ENCODE data around the gene CHPF.

The CHPF gene

GRCh38 chr2:219492575-219492974 is 51.0 kb downstream of the CHPF start:
- no peak for DNase-seq (ENCODE audit: low read depth, low spot score)
- TF ChIP-seq, protein P1, sequence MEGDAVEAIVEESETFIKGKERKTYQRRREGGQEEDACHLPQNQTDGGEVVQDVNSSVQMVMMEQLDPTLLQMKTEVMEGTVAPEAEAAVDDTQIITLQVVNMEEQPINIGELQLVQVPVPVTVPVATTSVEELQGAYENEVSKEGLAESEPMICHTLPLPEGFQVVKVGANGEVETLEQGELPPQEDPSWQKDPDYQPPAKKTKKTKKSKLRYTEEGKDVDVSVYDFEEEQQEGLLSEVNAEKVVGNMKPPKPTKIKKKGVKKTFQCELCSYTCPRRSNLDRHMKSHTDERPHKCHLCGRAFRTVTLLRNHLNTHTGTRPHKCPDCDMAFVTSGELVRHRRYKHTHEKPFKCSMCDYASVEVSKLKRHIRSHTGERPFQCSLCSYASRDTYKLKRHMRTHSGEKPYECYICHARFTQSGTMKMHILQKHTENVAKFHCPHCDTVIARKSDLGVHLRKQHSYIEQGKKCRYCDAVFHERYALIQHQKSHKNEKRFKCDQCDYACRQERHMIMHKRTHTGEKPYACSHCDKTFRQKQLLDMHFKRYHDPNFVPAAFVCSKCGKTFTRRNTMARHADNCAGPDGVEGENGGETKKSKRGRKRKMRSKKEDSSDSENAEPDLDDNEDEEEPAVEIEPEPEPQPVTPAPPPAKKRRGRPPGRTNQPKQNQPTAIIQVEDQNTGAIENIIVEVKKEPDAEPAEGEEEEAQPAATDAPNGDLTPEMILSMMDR (IDR thresholded peaks at IDR 0.05; ENCODE audit: low read depth, low read length): no peak
- in situ Hi-C loops (cut with HindIII; ENCODE audit: low sequenced_read_pairs): no loop called here
- no peak overlapping the region for H3K4me3 ChIP-seq (ENCODE audit: low read depth, low read length)

DNA sequence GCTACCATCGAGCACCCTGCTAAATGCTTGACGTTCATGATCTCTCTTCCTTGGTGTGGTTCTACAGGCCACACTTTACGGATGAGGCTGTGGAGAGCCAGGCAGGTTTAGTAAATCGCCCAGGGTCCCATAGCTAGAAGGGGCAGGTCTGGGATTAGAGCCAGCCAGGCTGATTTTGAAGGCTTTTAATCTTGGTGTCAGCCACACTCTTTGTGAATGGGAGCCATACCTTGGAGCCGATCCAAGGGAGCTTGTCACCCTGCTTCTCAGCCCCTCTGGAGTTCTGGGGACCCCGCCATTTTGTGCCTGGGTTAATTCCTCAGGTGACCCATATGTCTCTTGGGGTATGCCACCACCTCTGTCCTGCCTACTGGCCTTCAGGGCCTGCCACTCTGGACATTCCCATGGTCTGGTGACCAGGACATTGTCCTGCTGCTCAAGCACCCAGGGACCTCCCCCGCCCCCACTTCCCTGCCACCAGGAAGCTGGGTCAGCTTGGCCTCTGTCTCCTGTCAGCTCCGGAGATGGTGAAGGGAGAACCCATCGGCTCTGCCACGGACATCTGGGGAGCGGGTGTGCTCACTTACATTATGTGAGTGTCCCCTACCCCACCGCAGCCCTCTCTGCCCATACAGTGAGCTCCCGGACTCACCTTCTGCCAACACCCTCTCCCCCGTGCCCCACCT is 52.2 kb downstream of the CHPF start:
- TF ChIP-seq, protein P1 (IDR thresholded peaks at IDR 0.05; ENCODE audit: low read depth, low read length): no peak
- DNase-seq (ENCODE audit: low read depth, low spot score): no peak

DNA sequence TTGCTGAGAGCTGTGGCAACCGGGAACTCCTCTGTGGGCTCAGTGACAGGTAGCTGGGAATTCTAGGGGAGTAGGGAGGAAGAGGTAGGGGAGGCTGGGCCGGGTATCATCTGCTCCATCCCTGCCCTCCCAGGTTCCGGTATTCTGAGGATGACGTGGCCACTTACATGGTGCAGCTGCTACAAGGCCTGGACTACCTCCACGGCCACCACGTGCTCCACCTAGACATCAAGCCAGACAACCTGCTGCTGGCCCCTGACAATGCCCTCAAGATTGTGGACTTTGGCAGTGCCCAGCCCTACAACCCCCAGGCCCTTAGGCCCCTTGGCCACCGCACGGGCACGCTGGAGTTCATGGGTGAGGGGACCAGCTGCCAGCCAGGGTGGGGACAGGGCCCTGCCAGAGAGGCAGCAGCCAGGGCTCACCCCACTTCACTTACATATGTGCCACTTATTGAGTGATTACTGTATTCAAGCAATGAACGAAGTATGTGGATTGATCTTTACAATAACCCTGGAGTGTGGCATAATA is 52.9 kb downstream of the CHPF start:
- no peak overlapping the region for H3K4me3 ChIP-seq (ENCODE audit: low read depth, low read length)
- in situ Hi-C loops (cut with HindIII; ENCODE audit: low sequenced_read_pairs): no loop called here
- TF ChIP-seq, protein P1 (IDR thresholded peaks at IDR 0.05; ENCODE audit: low read depth, low read length): no peak
- no peak for DNase-seq (ENCODE audit: low read depth, low spot score)

More for the DNA sequence above, 52.2 kb downstream of the CHPF start:
- H3K4me3 ChIP-seq (ENCODE audit: low read depth, low read length): no peak overlapping the region
- in situ Hi-C loops (cut with HindIII; ENCODE audit: low sequenced_read_pairs): no loop called here

- TF ChIP-seq, protein P1 (IDR thresholded peaks at IDR 0.05; ENCODE audit: low read depth, low read length): peak; percentile 22
- in situ Hi-C loops (cut with HindIII; ENCODE audit: low sequenced_read_pairs): no loop called here
- H3K4me3 ChIP-seq (ENCODE audit: low read depth, low read length): no peak overlapping the region
- DNase-seq (ENCODE audit: low read depth, low spot score): no peak
Observed at GRCh38 chr2:219490186-219490585, 53.4 kb downstream of the CHPF start.

DNA sequence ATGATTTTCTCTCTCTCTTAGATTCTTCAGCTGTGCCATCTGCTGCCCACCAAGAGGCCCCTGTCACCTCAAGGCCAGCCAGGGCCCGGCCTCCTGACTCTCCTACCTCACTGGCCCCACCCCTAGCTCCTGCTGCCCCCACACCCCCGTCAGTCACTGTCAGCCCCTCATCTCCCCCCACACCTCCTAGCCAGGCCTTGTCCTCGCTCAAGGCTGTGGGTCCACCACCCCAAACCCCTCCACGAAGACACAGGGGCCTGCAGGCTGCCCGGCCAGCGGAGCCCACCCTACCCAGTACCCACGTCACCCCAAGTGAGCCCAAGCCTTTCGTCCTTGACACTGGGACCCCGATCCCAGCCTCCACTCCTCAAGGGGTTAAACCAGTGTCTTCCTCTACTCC is 54.3 kb downstream of the CHPF start:
- in situ Hi-C loops (cut with HindIII; ENCODE audit: low sequenced_read_pairs): no loop called here
- no peak overlapping the region for H3K4me3 ChIP-seq (ENCODE audit: low read depth, low read length)
- TF ChIP-seq, protein P1 (IDR thresholded peaks at IDR 0.05; ENCODE audit: low read depth, low read length): no peak
- no peak for DNase-seq (ENCODE audit: low read depth, low spot score)
